Measurements from ENCODE around the gene COX17.
"Not testable (repeated sequence)": the region's sequence is repeated elsewhere in the genome, so short reads cannot be mapped to it uniquely, and the experiment has no call there.

COX17 gene

GRCh38 chr3:119690043-119690656, 12.9 kb upstream of the COX17 start:
- no peak for DNase-seq (ENCODE audit: low read depth)
- no peak overlapping the region for H3K4me3 ChIP-seq (ENCODE audit: low read depth, low read length)
- peak; percentile 37 for TF ChIP-seq CTCF (IDR thresholded peaks at IDR 0.05; ENCODE audit: low read depth, low read length, missing control alignments)

GRCh38 chr3:119683421-119683820, 6.2 kb upstream of the COX17 start:
- no peak for TF ChIP-seq CTCF (IDR thresholded peaks at IDR 0.05; ENCODE audit: low read depth, low read length, missing control alignments)
- no peak overlapping the region for H3K4me3 ChIP-seq (ENCODE audit: low read depth, low read length)
- no peak for DNase-seq (ENCODE audit: low read depth)

GRCh38 chr3:119681279-119681678, 4.1 kb upstream of the COX17 start:
- TF ChIP-seq CTCF (IDR thresholded peaks at IDR 0.05; ENCODE audit: low read depth, low read length, missing control alignments), result peak; percentile 55
- no peak for DNase-seq (ENCODE audit: low read depth)
- H3K4me3 ChIP-seq (ENCODE audit: low read depth, low read length), result no peak overlapping the region

GRCh38 chr3:119679874-119680273, 2.7 kb upstream of the COX17 start:
- no peak for TF ChIP-seq CTCF (IDR thresholded peaks at IDR 0.05; ENCODE audit: low read depth, low read length, missing control alignments)
- no peak overlapping the region for H3K4me3 ChIP-seq (ENCODE audit: low read depth, low read length)
- DNase-seq (ENCODE audit: low read depth), result no peak

- H3K4me3 ChIP-seq (ENCODE audit: low read depth, low read length); DNase-seq (ENCODE audit: low read depth): not testable (repeated sequence)
Observed at GRCh38 chr3:119678209-119678608, 1.0 kb upstream of the COX17 start.

- TF ChIP-seq CTCF (IDR thresholded peaks at IDR 0.05; ENCODE audit: low read depth, low read length, missing control alignments), result no peak
- no peak for DNase-seq (ENCODE audit: low read depth)
Observed at GRCh38 chr3:119677641-119677934, 382 bp upstream of the COX17 start.

GRCh38 chr3:119676020-119676419, 1.2 kb downstream of the COX17 start:
- no peak for TF ChIP-seq CTCF (IDR thresholded peaks at IDR 0.05; ENCODE audit: low read depth, low read length, missing control alignments)
- H3K4me3 ChIP-seq (ENCODE audit: low read depth, low read length), result peak overlapping the region; percentile 55
- no peak for DNase-seq (ENCODE audit: low read depth)

More at GRCh38 chr3:119677641-119677934, 382 bp upstream of the COX17 start:
- peak overlapping the region; percentile 55 for H3K4me3 ChIP-seq (ENCODE audit: low read depth, low read length)

Data from GM12864 (cell line).